A549 treated with AZD2906 at 1 μM for 4 hours (cell line): ENCODE results near the gene GALR1. TPM values are rescaled to one million over a fixed set of nuclear protein-coding genes. Genes with fewer than 3 reads are reported as not detected.

Experiments used
- total RNA-seq: library from RNA; stranded (reverse); fragments of 200-300 nt; extraction: Qiagen RNA extraction; gene quantifications from 5 replicates; pipeline ENCODE4 v1.2.3, GENCODE V29; 2022

GALR1 gene
- total RNA-seq: not detected in 5 replicates

DNA sequence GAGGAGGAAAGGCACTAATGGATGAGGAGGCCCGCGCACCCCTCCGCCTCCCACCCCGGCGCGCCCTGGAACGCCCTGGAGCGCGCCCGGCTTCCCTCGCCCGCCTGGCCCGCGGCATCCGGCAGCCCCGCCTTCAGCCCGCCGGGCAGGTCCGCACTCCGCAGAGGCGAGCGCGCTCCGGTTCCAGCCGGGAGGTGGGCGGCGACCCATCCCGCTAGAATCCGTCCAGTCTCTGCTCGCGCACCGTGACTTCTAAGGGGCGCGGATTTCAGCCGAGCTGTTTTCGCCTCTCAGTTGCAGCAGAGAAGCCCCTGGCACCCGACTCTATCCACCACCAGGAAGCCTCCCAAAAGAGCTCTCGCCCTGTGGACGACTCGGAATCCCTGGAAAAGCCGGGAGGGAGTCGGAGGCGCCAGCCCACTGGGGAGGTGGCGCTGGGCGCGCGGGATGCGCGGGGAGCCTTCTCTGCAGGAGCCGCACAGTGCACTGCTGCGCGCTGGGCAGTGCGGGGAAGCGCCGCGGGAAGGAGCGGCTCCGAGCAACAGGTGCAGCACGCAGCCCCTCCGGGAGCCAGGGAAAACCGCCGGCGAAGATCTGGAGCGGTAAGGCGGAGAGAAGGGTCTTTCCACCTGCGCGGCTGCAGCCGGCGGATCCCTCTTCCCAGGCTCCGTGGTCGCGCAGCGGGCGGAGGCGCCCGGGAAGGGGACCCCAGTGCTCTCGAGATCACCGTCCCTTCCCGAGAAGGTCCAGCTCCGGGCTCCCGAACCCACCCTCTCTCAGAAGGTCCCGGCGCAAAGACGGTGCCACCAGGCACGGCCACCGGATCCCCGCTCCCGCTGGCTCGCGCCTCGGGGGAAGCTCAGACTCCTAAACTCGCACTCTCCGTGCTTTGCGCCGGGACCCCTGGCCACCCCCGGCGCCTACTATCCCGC is at the start of gene GALR1:
Gene GALR1 (plus strand): TSS at position 280 of the 932 bp plus-strand sequence. CDS start 701 bp downstream, outside the sequence.

Other genes with a start within 250 kb of the GALR1 start
- gene MBP, start 117.1 kb upstream of the GALR1 start, total RNA-seq: 14.1 to 16.2 TPM (median 15.9 TPM) in 5 replicates